GM23338 (cell line): ENCODE results near the gene CLNK. TPM values are rescaled to one million over a fixed set of nuclear protein-coding genes. Genes with fewer than 3 reads are reported as not detected.

Experiments used
- ATAC-seq: fragments of 200-7000 bp; cut with Tn5 transposase; 3 replicates; pipeline ENCODE4 v1.9.1; 2020
- DNase-seq: peaks from one replicate; pipeline ENCODE4 v3.0.0-alpha.2; 2015; ENCODE audit warnings: low spot score
- H2AFZ ChIP-seq: fragments of 200-600 bp; sonication (generic); 2 replicates; pipeline ENCODE4 v1.8.0; 2016; ENCODE audit warnings: antibody characterized with exemption, mild to moderate bottlenecking, moderate library complexity
- H3F3A ChIP-seq: fragments of 200-600 bp; sonication (generic); replicated peaks from 2 replicates; pipeline ENCODE4 v1.8.0; 2017; ENCODE audit warnings: antibody characterized with exemption, mixed run types, low read depth
- H3K27ac ChIP-seq: fragments of 200-600 bp; sonication (generic); 2 replicates; pipeline ENCODE4 v1.6.1; 2016; ENCODE audit warnings: low read depth
- H3K27me3 ChIP-seq: fragments of 200-600 bp; sonication (generic); 2 replicates; pipeline ENCODE4 v1.8.0; 2016; ENCODE audit warnings: mild to moderate bottlenecking, mixed run types, moderate library complexity; ENCODE audit not compliant: insufficient read depth
- H3K36me3 ChIP-seq: fragments of 200-600 bp; sonication (generic); 2 replicates; pipeline ENCODE4 v1.8.0; 2016; ENCODE audit warnings: mild to moderate bottlenecking; ENCODE audit not compliant: insufficient read depth
- H3K4me1 ChIP-seq: fragments of 200-600 bp; sonication (generic); 2 replicates; pipeline ENCODE4 v1.8.0; 2016; ENCODE audit warnings: mild to moderate bottlenecking, moderate library complexity; ENCODE audit not compliant: insufficient read depth
- H3K4me2 ChIP-seq: fragments of 200-600 bp; sonication (generic); 2 replicates; pipeline ENCODE4 v1.7.1; 2017; ENCODE audit warnings: mixed run types
- H3K4me3 ChIP-seq: fragments of 200-600 bp; sonication (generic); 2 replicates; pipeline ENCODE4 v1.6.1; 2016; ENCODE audit warnings: mixed run types
- H3K79me2 ChIP-seq: fragments of 200-600 bp; sonication (generic); replicated peaks from 2 replicates; pipeline ENCODE4 v1.8.0; 2017; ENCODE audit warnings: mild to moderate bottlenecking; ENCODE audit not compliant: insufficient read depth
- H3K9me2 ChIP-seq: fragments of 200-600 bp; sonication (generic); 2 replicates; pipeline ENCODE4 v1.8.0; 2017; ENCODE audit not compliant: insufficient read depth
- H4K20me1 ChIP-seq: fragments of 200-600 bp; sonication (generic); replicated peaks from 2 replicates; pipeline ENCODE4 v1.8.0; 2017; ENCODE audit warnings: mild to moderate bottlenecking; ENCODE audit not compliant: insufficient read depth
- H3K27ac Mint-ChIP-seq: 2 replicates; pipeline ENCODE4 v1.8.0; 2020; ENCODE audit warnings: inconsistent platforms, mild to moderate bottlenecking, moderate library complexity, mixed read lengths
- H3K27me3 Mint-ChIP-seq: 3 replicates; pipeline ENCODE4 v1.8.0; 2022; ENCODE audit warnings: low read depth, mild to moderate bottlenecking, moderate library complexity, mixed read lengths, inconsistent platforms; ENCODE audit not compliant: insufficient read depth, poor library complexity
- H3K36me3 Mint-ChIP-seq: 3 replicates; pipeline ENCODE4 v1.8.0; 2021; ENCODE audit warnings: low read depth, mild to moderate bottlenecking, inconsistent platforms, moderate library complexity, mixed read lengths
- H3K4me1 Mint-ChIP-seq: 3 replicates; pipeline ENCODE4 v1.8.0; 2020; ENCODE audit warnings: mild to moderate bottlenecking, inconsistent platforms, mixed read lengths
- H3K4me3 Mint-ChIP-seq: 3 replicates; pipeline ENCODE4 v1.8.0; 2021; ENCODE audit warnings: moderate library complexity, mild to moderate bottlenecking, inconsistent platforms, mixed read lengths
- H3K9me3 Mint-ChIP-seq: 3 replicates; pipeline ENCODE4 v1.8.0; 2020; ENCODE audit warnings: moderate library complexity, mild to moderate bottlenecking, inconsistent platforms, mixed read lengths
- CREB1 ChIP-seq: fragments of 250-450 bp; sonication (Bioruptor Pico); IDR thresholded peaks from 2 replicates; pipeline ENCODE4 v1.5.0; 2020; ENCODE audit warnings: low read depth, mild to moderate bottlenecking, moderate library complexity
- EZH2 ChIP-seq: fragments of 200-600 bp; sonication (generic); IDR thresholded peaks from one replicate; pipeline ENCODE4 v1.8.0; 2017; ENCODE audit warnings: antibody characterized with exemption, mild to moderate bottlenecking, low read depth; ENCODE audit not compliant: unreplicated experiment
- EZH2phosphoT487 ChIP-seq: fragments of 200-600 bp; sonication (generic); IDR thresholded peaks from one replicate; pipeline ENCODE4 v1.8.1; 2018; ENCODE audit warnings: antibody characterized with exemption; ENCODE audit not compliant: unreplicated experiment
- NANOG ChIP-seq: IDR thresholded peaks from 2 replicates; pipeline ENCODE4 v1.6.1; 2016; ENCODE audit warnings: antibody characterized with exemption, borderline replicate concordance
- POLR2AphosphoS5 ChIP-seq: IDR thresholded peaks from 2 replicates; pipeline ENCODE4 v1.6.1; 2016; ENCODE audit warnings: antibody characterized with exemption, low read depth
- STAT1 ChIP-seq: IDR thresholded peaks from one replicate; pipeline ENCODE4 v1.6.1; 2016; ENCODE audit warnings: antibody characterized with exemption; ENCODE audit not compliant: unreplicated experiment
- ZNF114 ChIP-seq: fragments of 250-450 bp; sonication (Bioruptor Pico); IDR thresholded peaks from 2 replicates; pipeline ENCODE4 v1.5.0; 2020; ENCODE audit warnings: mild to moderate bottlenecking, moderate library complexity
- ZNF331 ChIP-seq: fragments of 250-450 bp; sonication (Bioruptor Pico); IDR thresholded peaks from 2 replicates; pipeline ENCODE4 v1.5.0; 2020; ENCODE audit warnings: low read depth, mild to moderate bottlenecking, moderate library complexity
- polyA plus RNA-seq: library from polyadenylated mRNA; unstranded; fragments of >200 nt; fragmentation: Nextera tagmentation; extraction: Ambion mirVana; gene quantifications from 2 replicates; pipeline ENCODE4 v1.2.1, GENCODE V29; 2016
- total RNA-seq: library from RNA; depleted of rRNA; stranded (reverse); fragments of >200 nt; shearing (Covaris generic); gene quantifications from 2 replicates; pipeline ENCODE4 v1.2.3, GENCODE V29; 2014
- TF ChIP-seq, protein P1 (sequence below), 2 experiments: fragments of 200-600 bp in 1 of 2; sonication (generic) in 1 of 2; conservative IDR thresholded peaks; 2 replicates each; pipeline versions ENCODE4 v1.5.1 to v1.6.1; 2016 to 2017; ENCODE audit warnings: antibody characterized with exemption in 2 of 2, low read depth in 2 of 2, mild to moderate bottlenecking in 2 of 2, moderate library complexity in 1 of 2
- TF ChIP-seq, protein P2 (sequence below): IDR thresholded peaks from 2 replicates; pipeline ENCODE4 v1.6.1; 2016; ENCODE audit warnings: antibody characterized with exemption
- TF ChIP-seq, protein P3 (sequence below): IDR thresholded peaks from one replicate; pipeline ENCODE4 v1.6.1; 2018; ENCODE audit warnings: antibody characterized with exemption; ENCODE audit not compliant: unreplicated experiment

Gene CLNK
- total and polyA plus RNA-seq, 2 experiments from 2014 or later = not detected

DNA sequence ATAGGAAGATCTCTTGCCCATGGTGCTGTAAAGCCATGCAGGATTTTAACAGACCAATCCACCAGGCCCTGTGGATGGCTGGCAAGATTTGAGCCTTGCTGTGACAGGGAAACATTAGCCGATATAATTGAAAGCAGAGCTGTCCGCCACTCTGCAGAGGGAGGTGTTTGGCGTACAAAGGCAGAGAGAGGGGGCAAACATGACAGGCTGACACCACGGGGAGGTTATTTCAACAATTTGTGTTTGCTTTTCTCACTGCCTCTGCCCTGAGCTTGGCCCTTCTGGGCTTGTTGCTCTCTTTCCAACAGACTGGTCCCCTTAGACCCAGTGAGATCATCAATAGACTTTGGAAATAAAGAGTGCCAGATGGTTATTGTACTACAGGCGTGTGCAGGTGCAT, 59.4 kb downstream of the CLNK start:
- H2AFZ ChIP-seq = no peak overlapping the region
- no peaks in the 10 kb centered on the region for H3K79me2 ChIP-seq
- no peaks in the 10 kb centered on the region for H3K4me1 Mint-ChIP-seq
- DNase-seq (no peak), ATAC-seq (no peak)
- no peak overlapping the region for H3K4me3 ChIP-seq
- H3K27me3 ChIP-seq = no peaks in the 10 kb centered on the region
- no peak for TF ChIP-seq CREB1
- no peak for TF ChIP-seq ZNF331 (CRISPR knock-in tag)
- no peak for TF ChIP-seq ZNF114 (CRISPR knock-in tag)
- TF ChIP-seq, protein P1, sequence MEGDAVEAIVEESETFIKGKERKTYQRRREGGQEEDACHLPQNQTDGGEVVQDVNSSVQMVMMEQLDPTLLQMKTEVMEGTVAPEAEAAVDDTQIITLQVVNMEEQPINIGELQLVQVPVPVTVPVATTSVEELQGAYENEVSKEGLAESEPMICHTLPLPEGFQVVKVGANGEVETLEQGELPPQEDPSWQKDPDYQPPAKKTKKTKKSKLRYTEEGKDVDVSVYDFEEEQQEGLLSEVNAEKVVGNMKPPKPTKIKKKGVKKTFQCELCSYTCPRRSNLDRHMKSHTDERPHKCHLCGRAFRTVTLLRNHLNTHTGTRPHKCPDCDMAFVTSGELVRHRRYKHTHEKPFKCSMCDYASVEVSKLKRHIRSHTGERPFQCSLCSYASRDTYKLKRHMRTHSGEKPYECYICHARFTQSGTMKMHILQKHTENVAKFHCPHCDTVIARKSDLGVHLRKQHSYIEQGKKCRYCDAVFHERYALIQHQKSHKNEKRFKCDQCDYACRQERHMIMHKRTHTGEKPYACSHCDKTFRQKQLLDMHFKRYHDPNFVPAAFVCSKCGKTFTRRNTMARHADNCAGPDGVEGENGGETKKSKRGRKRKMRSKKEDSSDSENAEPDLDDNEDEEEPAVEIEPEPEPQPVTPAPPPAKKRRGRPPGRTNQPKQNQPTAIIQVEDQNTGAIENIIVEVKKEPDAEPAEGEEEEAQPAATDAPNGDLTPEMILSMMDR (conservative IDR thresholded peaks at IDR 0.05; ENCODE audit: low read depth in 2 of 2) = no peak
- TF ChIP-seq STAT1 = no peak
- TF ChIP-seq NANOG = no peak
- TF ChIP-seq, protein P2, sequence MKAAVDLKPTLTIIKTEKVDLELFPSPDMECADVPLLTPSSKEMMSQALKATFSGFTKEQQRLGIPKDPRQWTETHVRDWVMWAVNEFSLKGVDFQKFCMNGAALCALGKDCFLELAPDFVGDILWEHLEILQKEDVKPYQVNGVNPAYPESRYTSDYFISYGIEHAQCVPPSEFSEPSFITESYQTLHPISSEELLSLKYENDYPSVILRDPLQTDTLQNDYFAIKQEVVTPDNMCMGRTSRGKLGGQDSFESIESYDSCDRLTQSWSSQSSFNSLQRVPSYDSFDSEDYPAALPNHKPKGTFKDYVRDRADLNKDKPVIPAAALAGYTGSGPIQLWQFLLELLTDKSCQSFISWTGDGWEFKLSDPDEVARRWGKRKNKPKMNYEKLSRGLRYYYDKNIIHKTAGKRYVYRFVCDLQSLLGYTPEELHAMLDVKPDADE = no peak
- TF ChIP-seq, protein P3, sequence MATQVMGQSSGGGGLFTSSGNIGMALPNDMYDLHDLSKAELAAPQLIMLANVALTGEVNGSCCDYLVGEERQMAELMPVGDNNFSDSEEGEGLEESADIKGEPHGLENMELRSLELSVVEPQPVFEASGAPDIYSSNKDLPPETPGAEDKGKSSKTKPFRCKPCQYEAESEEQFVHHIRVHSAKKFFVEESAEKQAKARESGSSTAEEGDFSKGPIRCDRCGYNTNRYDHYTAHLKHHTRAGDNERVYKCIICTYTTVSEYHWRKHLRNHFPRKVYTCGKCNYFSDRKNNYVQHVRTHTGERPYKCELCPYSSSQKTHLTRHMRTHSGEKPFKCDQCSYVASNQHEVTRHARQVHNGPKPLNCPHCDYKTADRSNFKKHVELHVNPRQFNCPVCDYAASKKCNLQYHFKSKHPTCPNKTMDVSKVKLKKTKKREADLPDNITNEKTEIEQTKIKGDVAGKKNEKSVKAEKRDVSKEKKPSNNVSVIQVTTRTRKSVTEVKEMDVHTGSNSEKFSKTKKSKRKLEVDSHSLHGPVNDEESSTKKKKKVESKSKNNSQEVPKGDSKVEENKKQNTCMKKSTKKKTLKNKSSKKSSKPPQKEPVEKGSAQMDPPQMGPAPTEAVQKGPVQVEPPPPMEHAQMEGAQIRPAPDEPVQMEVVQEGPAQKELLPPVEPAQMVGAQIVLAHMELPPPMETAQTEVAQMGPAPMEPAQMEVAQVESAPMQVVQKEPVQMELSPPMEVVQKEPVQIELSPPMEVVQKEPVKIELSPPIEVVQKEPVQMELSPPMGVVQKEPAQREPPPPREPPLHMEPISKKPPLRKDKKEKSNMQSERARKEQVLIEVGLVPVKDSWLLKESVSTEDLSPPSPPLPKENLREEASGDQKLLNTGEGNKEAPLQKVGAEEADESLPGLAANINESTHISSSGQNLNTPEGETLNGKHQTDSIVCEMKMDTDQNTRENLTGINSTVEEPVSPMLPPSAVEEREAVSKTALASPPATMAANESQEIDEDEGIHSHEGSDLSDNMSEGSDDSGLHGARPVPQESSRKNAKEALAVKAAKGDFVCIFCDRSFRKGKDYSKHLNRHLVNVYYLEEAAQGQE = no peak
- TF ChIP-seq EZH2phosphoT487 = no peak
- no peak for TF ChIP-seq POLR2AphosphoS5
- H3K36me3 ChIP-seq = no peaks in the 10 kb centered on the region
- H3K9me3 Mint-ChIP-seq = no peaks in the 10 kb centered on the region
- no peak overlapping the region for H3K27ac Mint-ChIP-seq
- no peak overlapping the region for H3K4me3 Mint-ChIP-seq
- H3F3A ChIP-seq = no peaks in the 10 kb centered on the region
- peaks cover 3% of the 10 kb centered on the region for H3K27me3 Mint-ChIP-seq
- no peaks in the 10 kb centered on the region for H4K20me1 ChIP-seq
- H3K4me2 ChIP-seq = no peak overlapping the region
- no peaks in the 10 kb centered on the region for H3K36me3 Mint-ChIP-seq
- H3K9me2 ChIP-seq = 0 out of 2 replicates have a peak, but pooled peaks cover 4% of the 10 kb centered on the region
- H3K4me1 ChIP-seq = no peaks in the 10 kb centered on the region
- no peak overlapping the region for H3K27ac ChIP-seq

DNA sequence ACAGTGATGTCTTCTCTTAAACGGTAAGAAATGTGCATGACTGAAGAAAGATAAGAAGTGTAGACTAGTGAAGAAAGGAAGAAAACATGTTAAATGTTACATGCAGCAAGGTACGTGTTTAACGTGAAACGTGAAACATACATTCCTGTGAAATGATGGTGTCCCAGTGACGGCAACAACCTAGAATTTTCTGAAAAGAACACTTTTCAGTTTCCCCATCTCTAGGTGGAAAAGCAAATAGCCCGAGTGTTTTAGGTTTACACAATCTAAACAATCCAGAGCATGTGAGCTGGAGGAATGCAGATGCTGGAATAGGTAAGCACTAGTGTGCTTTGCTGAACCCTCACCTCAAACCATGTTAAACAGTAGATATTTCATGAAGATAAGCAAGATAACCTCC, 60.7 kb downstream of the CLNK start:
- H3K27me3 Mint-ChIP-seq = peaks cover 4% of the 10 kb centered on the region
- no peak overlapping the region for H3K27ac Mint-ChIP-seq
- no peak for ATAC-seq
- no peaks in the 10 kb centered on the region for H3K27me3 ChIP-seq
- no peak overlapping the region for H3K4me3 ChIP-seq
- no peaks in the 10 kb centered on the region for H4K20me1 ChIP-seq
- no peaks in the 10 kb centered on the region for H3K79me2 ChIP-seq
- no peaks in the 10 kb centered on the region for H3K36me3 Mint-ChIP-seq
- H3K9me2 ChIP-seq = 0 out of 2 replicates have a peak, but pooled peaks cover 4% of the 10 kb centered on the region
- no peaks in the 10 kb centered on the region for H3K4me1 Mint-ChIP-seq
- no peak for DNase-seq
- H3K27ac ChIP-seq = no peak overlapping the region
- H3K4me1 ChIP-seq = no peaks in the 10 kb centered on the region
- no peak overlapping the region for H3K4me2 ChIP-seq
- no peak overlapping the region for H3K4me3 Mint-ChIP-seq
- H3F3A ChIP-seq = no peaks in the 10 kb centered on the region
- no peaks in the 10 kb centered on the region for H3K9me3 Mint-ChIP-seq
- no peak overlapping the region for H2AFZ ChIP-seq
- no peaks in the 10 kb centered on the region for H3K36me3 ChIP-seq
- TF ChIP-seq ZNF114 (CRISPR knock-in tag) (no peak), NANOG (no peak), EZH2phosphoT487 (no peak), ZNF331 (CRISPR knock-in tag) (no peak), EZH2 (no peak)
